Measurements from ENCODE around the gene ALG1L2. TPM values are rescaled to one million over a fixed set of nuclear protein-coding genes. Genes with fewer than 3 reads are reported as not detected.
A peak's percentile ranks its signal among the peaks of the same experiment; 100 is the strongest.
"Not testable (repeated sequence)": the region's sequence is repeated elsewhere in the genome, so short reads cannot be mapped to it uniquely, and the experiment has no call there.

The ALG1L2 gene
- total RNA-seq, 1 experiment from 2014 or later = 2.6 TPM

- H3F3A ChIP-seq (ENCODE audit: insufficient read depth, low read depth); POLR2A ChIA-PET (ENCODE audit: unreplicated experiment); H3K27me3 ChIP-seq (ENCODE audit: insufficient read depth, low read depth); BruUV-seq (replicated peaks); H3K79me2 ChIP-seq (ENCODE audit: low read depth); H3K36me3 ChIP-seq (ENCODE audit: low read depth); H3K4me2 ChIP-seq; H3K4me3 ChIP-seq; H3K9me3 ChIP-seq (ENCODE audit: insufficient read depth, low read depth); H4K20me1 ChIP-seq (ENCODE audit: insufficient read depth); H3K9me2 ChIP-seq (ENCODE audit: insufficient read depth); H3K27ac ChIP-seq; H2AFZ ChIP-seq: not testable (repeated sequence)
- peak; percentile 68 for TF ChIP-seq CTCF (conservative IDR thresholded peaks at IDR 0.05)
- CTCF ChIA-PET = interaction anchor here (0.8 to 2.4 kb wide), 6 partner anchors 9 to 439 kb away, joined by 3 to 13 read pairs (median 4); no protein-coding TSS in a partner anchor
- peak in 1 of 2 experiments; percentile 72 for DNase-seq
- intact Hi-C loops (cut with micrococcal nuclease; ENCODE audit: unreplicated experiment) = loop anchor here (5.0 to 10.0 kb wide), 2 partner anchors 93 to 266 kb away; no protein-coding TSS in a partner anchor
- H3K4me1 ChIP-seq (replicated peaks; ENCODE audit: insufficient read depth) = peaks cover 23% of the 10 kb centered on the region
Measured at GRCh38 chr3:130097690-130098638, 16.3 kb downstream of the ALG1L2 start.

- H3K36me3 ChIP-seq (ENCODE audit: low read depth); H3K9me2 ChIP-seq (ENCODE audit: insufficient read depth); H3K9me3 ChIP-seq (ENCODE audit: insufficient read depth, low read depth); H3K79me2 ChIP-seq (ENCODE audit: low read depth); BruUV-seq (replicated peaks); H3K4me2 ChIP-seq; H4K20me1 ChIP-seq (ENCODE audit: insufficient read depth); H3K27ac ChIP-seq; H3K27me3 ChIP-seq (ENCODE audit: insufficient read depth, low read depth); H3K4me3 ChIP-seq; POLR2A ChIA-PET (ENCODE audit: unreplicated experiment); DNase-seq; H3F3A ChIP-seq (ENCODE audit: insufficient read depth, low read depth); H2AFZ ChIP-seq: not testable (repeated sequence)
- CTCF ChIA-PET = interaction anchor here (0.8 to 2.4 kb wide), 3 partner anchors 8 to 156 kb away, joined by 3 to 13 read pairs (median 4); no protein-coding TSS in a partner anchor
- peaks cover 15% of the 10 kb centered on the region for H3K4me1 ChIP-seq (replicated peaks; ENCODE audit: insufficient read depth)
- intact Hi-C loops (cut with micrococcal nuclease; ENCODE audit: unreplicated experiment) = loop anchor here (5.0 to 10.0 kb wide), 2 partner anchors 94 to 267 kb away; no protein-coding TSS in a partner anchor
Measured at GRCh38 chr3:130098639-130099385, 17.2 kb downstream of the ALG1L2 start.

- H3K4me1 ChIP-seq (replicated peaks; ENCODE audit: insufficient read depth); POLR2A ChIA-PET (ENCODE audit: unreplicated experiment); H4K20me1 ChIP-seq (ENCODE audit: insufficient read depth); H2AFZ ChIP-seq; BruUV-seq (replicated peaks); H3K9me3 ChIP-seq (ENCODE audit: insufficient read depth, low read depth); H3K79me2 ChIP-seq (ENCODE audit: low read depth); H3K9me2 ChIP-seq (ENCODE audit: insufficient read depth); intact Hi-C loops (cut with micrococcal nuclease; ENCODE audit: unreplicated experiment); H3K36me3 ChIP-seq (ENCODE audit: low read depth); H3K27me3 ChIP-seq (ENCODE audit: insufficient read depth, low read depth); H3K4me2 ChIP-seq; DNase-seq; H3K4me3 ChIP-seq; H3K27ac ChIP-seq; H3F3A ChIP-seq (ENCODE audit: insufficient read depth, low read depth): not testable (repeated sequence)
- CTCF ChIA-PET = interaction anchor here (0.6 kb wide), 1 partner anchor 293 kb away, joined by 3 read pairs; no protein-coding TSS in a partner anchor
Measured at GRCh38 chr3:130102545-130102944, 20.9 kb downstream of the ALG1L2 start.

GRCh38 chr3:130104191-130104590 is 22.6 kb downstream of the ALG1L2 start:
- H3K9me2 ChIP-seq (ENCODE audit: insufficient read depth); H3K27ac ChIP-seq; H3K27me3 ChIP-seq (ENCODE audit: insufficient read depth, low read depth); H3K79me2 ChIP-seq (ENCODE audit: low read depth); H3K9me3 ChIP-seq (ENCODE audit: insufficient read depth, low read depth); H3F3A ChIP-seq (ENCODE audit: insufficient read depth, low read depth); H3K4me2 ChIP-seq; H3K36me3 ChIP-seq (ENCODE audit: low read depth); H3K4me1 ChIP-seq (replicated peaks; ENCODE audit: insufficient read depth); BruUV-seq (replicated peaks); H3K4me3 ChIP-seq; H2AFZ ChIP-seq; intact Hi-C loops (cut with micrococcal nuclease; ENCODE audit: unreplicated experiment); H4K20me1 ChIP-seq (ENCODE audit: insufficient read depth); POLR2A ChIA-PET (ENCODE audit: unreplicated experiment): not testable (repeated sequence)
- CTCF ChIA-PET = interaction anchor here (0.7 kb wide), 1 partner anchor 113 kb away, joined by 5 read pairs; no protein-coding TSS in a partner anchor
- DNase-seq = peak in 1 of 2 experiments; percentile 38

GRCh38 chr3:130107333-130107995 is 25.8 kb downstream of the ALG1L2 start:
- H3K36me3 ChIP-seq (ENCODE audit: low read depth); H3K9me2 ChIP-seq (ENCODE audit: insufficient read depth); DNase-seq; H2AFZ ChIP-seq; POLR2A ChIA-PET (ENCODE audit: unreplicated experiment); H3K4me3 ChIP-seq; CTCF ChIA-PET; H3K27me3 ChIP-seq (ENCODE audit: insufficient read depth, low read depth); H3K27ac ChIP-seq; BruUV-seq (replicated peaks); H4K20me1 ChIP-seq (ENCODE audit: insufficient read depth); H3K4me2 ChIP-seq; H3F3A ChIP-seq (ENCODE audit: insufficient read depth, low read depth); H3K9me3 ChIP-seq (ENCODE audit: insufficient read depth, low read depth): not testable (repeated sequence)
- intact Hi-C loops (cut with micrococcal nuclease; ENCODE audit: unreplicated experiment) = loop anchor here (5.0 kb wide), 1 partner anchor 620 kb away; no protein-coding TSS in a partner anchor
- peaks cover 20% of the 10 kb centered on the region for H3K4me1 ChIP-seq (replicated peaks; ENCODE audit: insufficient read depth)
- H3K79me2 ChIP-seq (ENCODE audit: low read depth) = peaks cover 16% of the 10 kb centered on the region

Measured in PC-9 (cell line).